ENCODE measurements around the gene RPL5.
A peak's percentile ranks its signal among the peaks of the same experiment; 100 is the strongest.

Gene RPL5

GRCh38 chr1:92855236-92855635 is 23.4 kb downstream of the RPL5 start:
- no peak for DNase-seq (ENCODE audit: low read depth in 2 of 2)

- no peak for DNase-seq (ENCODE audit: low read depth in 2 of 2)
Observed at GRCh38 chr1:92857817-92858216, 26.0 kb downstream of the RPL5 start.

GRCh38 chr1:92858564-92859399 is 26.9 kb downstream of the RPL5 start:
- DNase-seq (ENCODE audit: low read depth in 2 of 2), result peak; percentile 67 to 70

GRCh38 chr1:92859400-92860039 is 27.7 kb downstream of the RPL5 start:
- no peak for DNase-seq (ENCODE audit: low read depth in 2 of 2)

- DNase-seq (ENCODE audit: low read depth in 2 of 2), result peak in 1 of 2 experiments; percentile 4
Observed at GRCh38 chr1:92862605-92863004, 30.8 kb downstream of the RPL5 start.

GRCh38 chr1:92864131-92864530 is 32.3 kb downstream of the RPL5 start:
- DNase-seq (ENCODE audit: low read depth in 2 of 2), result no peak

- DNase-seq (ENCODE audit: low read depth in 2 of 2), result no peak
Observed at GRCh38 chr1:92870591-92870990, 38.8 kb downstream of the RPL5 start.

- DNase-seq (ENCODE audit: low read depth in 2 of 2), result no peak
Observed at GRCh38 chr1:92872719-92873118, 40.9 kb downstream of the RPL5 start.

GRCh38 chr1:92874987-92875386 is 43.1 kb downstream of the RPL5 start:
- no peak for DNase-seq (ENCODE audit: low read depth in 2 of 2)

- DNase-seq (ENCODE audit: low read depth in 2 of 2), result no peak
Observed at GRCh38 chr1:92876351-92876750, 44.5 kb downstream of the RPL5 start.

- no peak for DNase-seq (ENCODE audit: low read depth in 2 of 2)
Observed at GRCh38 chr1:92877081-92877711, 45.4 kb downstream of the RPL5 start.

GRCh38 chr1:92877792-92878191 is 46.0 kb downstream of the RPL5 start:
- DNase-seq (ENCODE audit: low read depth in 2 of 2), result no peak

GRCh38 chr1:92879316-92879968 is 47.6 kb downstream of the RPL5 start:
- no peak for DNase-seq (ENCODE audit: low read depth in 2 of 2)

GRCh38 chr1:92881391-92881790 is 49.6 kb downstream of the RPL5 start:
- DNase-seq (ENCODE audit: low read depth in 2 of 2), result no peak

- DNase-seq (ENCODE audit: low read depth in 2 of 2), result no peak
Observed at GRCh38 chr1:92882819-92883218, 51.0 kb downstream of the RPL5 start.

GRCh38 chr1:92883297-92883696 is 51.5 kb downstream of the RPL5 start:
- no peak for DNase-seq (ENCODE audit: low read depth in 2 of 2)

GRCh38 chr1:92884195-92884594 is 52.4 kb downstream of the RPL5 start:
- DNase-seq (ENCODE audit: low read depth in 2 of 2), result no peak

- DNase-seq (ENCODE audit: low read depth in 2 of 2), result no peak
Observed at GRCh38 chr1:92886886-92887419, 55.1 kb downstream of the RPL5 start.

- DNase-seq (ENCODE audit: low read depth in 2 of 2), result no peak
Observed at GRCh38 chr1:92887465-92887864, 55.6 kb downstream of the RPL5 start.
